Measurements from ENCODE around the gene HECA.
"Not testable (repeated sequence)": the region's sequence is repeated elsewhere in the genome, so short reads cannot be mapped to it uniquely, and the experiment has no call there.

The HECA gene

DNA sequence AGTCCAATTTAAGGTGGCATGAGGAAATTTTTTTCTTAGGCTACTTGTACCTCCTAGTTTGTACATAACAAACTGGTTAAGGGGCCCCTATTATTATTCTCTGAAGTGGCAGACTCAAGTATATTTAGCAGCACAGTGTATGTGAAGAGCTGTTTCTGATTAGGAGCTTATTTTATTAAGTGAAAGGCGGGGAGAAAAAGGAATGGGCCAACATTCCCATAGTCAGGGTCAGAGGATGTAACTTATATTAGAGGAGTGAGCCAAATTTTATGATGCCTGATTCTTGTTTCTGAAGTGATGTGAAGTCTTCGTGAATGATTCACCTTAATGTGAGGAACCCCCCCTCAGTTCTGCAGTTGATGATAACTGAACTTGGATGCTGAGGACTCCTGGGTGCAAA lies 2.8 kb downstream of the HECA start:
- DNase-seq: no peak

DNA sequence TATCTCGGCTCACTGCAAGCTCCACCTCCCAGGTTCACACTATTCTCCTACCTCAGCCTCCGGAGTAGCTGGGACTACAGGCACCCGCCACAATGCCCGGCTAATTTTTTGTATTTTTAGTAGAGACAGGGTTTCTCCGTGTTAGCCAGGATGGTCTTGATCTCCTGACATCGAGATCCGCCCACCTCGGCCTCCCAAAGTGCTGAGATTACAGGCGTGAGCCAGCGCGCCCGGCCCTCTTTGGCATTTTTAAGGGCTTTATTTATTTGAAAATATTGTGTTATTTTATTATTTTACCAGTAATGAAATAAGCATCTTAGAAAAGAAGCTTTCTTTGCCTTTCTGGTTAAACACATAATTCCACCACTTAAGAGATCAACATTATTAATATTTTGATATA lies 6.0 kb downstream of the HECA start:
- DNase-seq: not testable (repeated sequence)

- no peak for DNase-seq
Measured at GRCh38 chr6:139142262-139142661, 7.4 kb downstream of the HECA start.

DNA sequence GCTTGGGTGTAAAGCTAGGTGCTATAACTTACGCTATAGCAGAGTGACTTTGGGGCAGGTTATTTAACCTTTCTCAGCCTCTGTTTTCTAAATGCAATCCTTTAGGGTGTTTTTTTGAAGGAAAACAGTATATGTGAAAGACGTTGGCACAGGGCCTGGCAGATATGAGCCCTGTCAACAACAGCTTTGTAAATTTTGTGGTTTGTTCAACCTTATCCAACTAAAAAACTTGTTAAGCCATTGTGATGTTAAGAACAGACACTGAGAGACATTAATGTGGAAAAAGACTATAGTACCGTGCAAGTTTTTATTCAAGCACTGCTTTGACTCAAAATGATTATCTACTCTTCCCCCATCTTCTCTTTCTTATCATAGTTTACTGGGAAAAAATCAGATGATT lies 8.2 kb downstream of the HECA start:
- no peak for DNase-seq

DNA sequence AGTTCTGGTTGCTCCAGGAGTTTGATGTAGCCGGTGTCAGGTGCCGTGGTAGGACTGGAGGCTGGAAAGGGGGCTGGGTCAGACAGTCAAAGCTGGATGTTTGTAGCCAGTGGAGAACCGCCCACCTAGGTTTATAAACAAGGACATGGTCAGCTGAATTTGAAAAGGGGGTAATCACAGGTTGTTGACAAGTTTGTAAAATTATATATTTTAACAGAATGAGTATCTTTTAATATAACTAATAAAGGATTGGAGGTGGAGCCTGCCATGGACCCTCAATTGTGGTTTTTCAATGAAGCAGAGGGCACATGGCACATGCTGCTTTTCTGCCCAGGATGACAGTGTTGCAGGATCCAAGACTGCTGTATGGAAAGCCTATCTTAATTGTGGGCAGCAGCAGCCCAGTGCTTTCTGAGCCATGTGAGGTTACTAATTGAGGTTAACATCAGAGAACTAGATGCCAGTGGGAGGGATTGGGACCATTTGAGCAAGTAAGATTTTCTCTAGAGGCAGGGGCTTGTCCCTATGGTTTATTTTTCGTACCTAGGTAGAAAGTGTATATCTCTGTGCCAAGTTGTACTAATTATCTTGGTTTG lies 9.7 kb downstream of the HECA start:
- DNase-seq: no peak

- no peak for DNase-seq
Measured at GRCh38 chr6:139145661-139146060, 10.8 kb downstream of the HECA start.

GRCh38 chr6:139146317-139146726 lies 11.4 kb downstream of the HECA start:
- no peak for DNase-seq

DNA sequence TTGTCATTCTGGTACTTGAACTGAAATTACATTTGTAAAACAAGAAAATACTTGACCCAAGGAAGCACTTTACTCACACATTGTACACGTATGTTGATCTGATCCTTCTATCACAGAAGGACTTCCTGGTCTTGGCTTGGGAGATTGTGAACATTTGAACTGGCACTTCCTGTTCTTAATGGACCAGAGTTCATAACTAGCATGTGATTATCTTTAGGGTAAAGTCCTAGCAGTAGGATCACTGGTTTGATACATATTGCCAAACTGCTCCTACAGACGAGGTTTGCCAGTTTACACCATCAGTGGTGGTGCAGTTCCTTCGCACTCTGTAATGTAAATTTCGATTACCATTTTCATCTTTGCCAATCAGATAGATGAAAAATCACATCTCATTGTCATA lies 12.7 kb downstream of the HECA start:
- no peak for DNase-seq

DNA sequence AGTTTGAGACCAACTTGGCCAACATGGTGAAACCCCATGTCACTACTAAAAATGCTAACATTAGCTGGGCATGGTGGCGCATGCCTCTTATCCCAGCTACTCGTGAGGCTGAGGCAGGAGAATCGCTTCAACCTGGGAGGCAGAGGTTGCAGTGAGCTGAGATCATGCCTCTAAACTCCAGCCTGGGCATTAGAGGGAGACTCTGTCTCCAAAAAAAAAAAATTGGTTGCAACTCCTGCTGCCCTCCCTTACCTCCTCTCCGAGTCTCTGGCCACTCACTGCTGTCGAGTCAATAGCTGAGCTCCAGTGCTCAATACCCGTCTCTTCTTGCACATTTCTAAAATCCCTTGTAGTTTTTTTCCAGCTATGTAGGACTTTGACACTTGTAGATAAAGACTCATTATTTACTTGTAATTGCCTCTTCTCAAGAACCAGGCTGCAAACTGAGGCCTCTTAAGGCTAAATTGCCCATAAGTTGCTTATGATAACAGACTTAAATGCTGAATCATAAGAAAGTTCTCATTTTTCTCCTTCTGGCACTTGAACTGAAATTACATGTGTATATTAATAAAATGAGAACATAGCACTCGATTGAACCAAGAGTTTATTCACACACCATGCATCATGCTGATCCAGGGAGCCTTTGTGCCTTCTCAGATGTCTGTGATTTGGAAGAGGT lies 13.8 kb downstream of the HECA start:
- no peak for DNase-seq

DNA sequence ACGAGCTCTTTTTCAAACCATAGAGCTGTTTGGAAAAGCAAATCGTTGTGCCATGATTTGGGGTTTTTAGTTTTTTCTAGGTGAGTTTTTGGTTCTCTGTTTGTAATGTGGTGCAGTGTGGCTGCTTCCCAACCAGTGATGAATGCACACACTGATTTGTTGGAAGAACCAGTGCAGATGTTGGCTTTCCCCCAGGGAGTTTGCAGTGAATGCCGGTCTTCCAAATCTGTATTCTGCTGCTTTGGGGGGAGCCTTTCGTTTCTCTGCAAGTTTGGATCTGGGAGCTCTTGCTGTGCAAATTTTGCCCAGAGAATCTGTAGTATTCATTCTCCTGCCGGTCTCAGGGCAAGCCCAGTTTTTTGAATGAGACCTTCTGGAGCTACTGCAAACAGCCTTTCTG lies 14.5 kb downstream of the HECA start:
- DNase-seq: no peak

DNA sequence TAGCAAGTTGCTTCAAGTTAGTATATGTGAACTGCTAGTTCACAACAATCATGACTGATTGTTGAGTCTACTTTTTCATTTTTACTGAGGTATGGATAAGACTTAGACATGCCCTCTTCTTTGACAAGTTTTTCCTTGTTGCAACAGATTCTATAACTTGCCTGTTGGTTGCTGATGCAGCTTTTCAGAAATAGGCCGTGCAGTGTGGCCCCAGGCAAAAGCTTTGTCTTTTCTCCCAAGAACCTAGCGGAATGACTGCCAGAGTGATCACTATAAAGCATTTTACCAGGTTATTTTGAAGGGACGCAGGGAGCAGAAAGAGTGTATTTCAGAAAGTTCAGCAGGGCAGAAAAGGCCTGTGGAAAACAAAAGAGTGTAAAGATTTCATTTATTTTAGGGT lies 16.0 kb downstream of the HECA start:
- DNase-seq: no peak

GRCh38 chr6:139151425-139152087 lies 16.7 kb downstream of the HECA start:
- no peak for DNase-seq

- DNase-seq: no peak
Measured at GRCh38 chr6:139152088-139152891, 17.4 kb downstream of the HECA start.

DNA sequence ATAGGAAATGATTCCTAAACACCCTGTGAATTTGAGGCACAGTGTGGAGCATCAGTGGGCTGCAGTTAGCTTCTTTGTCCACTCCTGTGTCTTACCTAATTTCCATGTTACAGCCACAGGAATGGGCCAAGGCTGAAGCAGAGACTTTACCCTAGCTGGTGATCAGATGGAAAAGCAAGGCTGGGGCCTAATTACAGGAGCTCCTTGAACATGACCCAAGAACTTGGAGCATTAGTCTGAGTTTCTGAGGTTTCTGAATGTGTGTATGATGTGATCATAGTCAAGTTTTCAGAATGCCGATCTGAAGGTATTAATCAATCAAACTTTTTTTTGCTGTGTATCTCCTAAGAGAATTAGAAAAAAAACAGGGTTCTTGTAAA lies 18.0 kb downstream of the HECA start:
- no peak for DNase-seq

- DNase-seq: no peak
Measured at GRCh38 chr6:139153855-139154254, 19.0 kb downstream of the HECA start.

DNA sequence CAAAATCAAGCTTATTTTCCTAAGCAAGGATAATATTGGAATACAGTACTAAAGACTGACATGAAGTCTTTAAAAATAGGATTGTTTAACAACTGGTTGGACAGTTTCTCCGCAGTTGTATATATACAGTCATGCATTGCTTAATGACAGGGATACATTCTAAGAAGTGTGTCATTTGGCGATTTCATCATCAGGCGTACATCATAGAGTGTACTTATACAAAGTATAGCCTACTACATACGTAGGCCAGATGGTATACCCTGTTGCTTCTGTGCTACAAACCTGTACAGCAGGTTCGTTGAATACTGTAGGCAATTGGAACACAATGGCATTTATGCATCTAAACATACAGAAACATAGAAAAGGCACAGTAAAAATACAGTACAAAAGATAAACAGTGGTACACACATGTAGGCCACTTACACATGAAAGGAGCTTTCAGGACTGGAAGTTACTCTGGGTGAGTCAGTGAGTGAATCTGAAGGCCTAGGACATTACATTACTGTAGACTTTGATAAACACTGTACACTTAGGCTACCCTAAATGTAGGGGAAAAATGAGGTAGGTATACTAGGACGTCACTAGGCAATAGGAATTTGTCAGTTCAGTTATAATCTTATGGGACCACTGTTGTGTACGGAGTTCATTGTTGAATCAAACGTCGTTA lies 20.1 kb downstream of the HECA start:
- DNase-seq: no peak

- no peak for DNase-seq
Measured at GRCh38 chr6:139156102-139156501, 21.2 kb downstream of the HECA start.

DNA sequence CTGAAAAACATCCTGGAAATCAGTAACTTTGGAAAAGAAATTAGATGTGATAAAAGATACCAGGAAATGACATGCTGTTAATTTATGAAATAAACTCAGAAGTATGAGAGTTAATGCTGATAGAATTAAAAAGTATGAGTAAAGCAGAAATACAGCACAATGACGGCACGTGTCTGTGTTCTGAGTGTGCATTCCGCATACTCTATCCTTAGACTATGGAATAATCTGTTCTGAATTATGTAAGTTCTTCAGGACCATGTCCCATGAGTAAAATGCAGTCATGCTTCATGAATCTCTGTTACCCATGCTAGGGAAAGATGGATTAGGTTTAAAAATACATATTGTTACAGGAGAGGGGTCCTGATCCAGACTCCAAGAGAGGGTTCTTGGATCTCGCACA lies 21.7 kb downstream of the HECA start:
- DNase-seq: no peak

DNA sequence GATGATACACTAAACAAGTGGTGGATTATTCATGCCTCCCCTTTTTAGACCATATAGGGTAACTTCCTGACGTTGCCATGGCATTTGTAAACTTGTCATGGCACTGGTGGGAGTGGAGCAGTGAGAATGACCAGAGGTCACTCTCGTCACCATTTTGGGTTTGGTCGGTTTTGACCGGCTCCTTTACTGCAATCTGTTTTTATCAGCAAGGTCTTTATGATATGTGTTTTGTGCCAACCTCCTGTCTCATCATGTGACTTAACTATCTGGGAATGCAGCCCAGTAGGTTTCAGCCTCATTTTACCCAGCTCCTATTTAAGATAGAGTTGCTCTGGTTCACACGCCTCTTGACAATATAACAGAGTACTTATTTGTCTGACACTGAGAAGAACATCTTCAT lies 22.2 kb downstream of the HECA start:
- not testable (repeated sequence) for DNase-seq

GRCh38 chr6:139159016-139159415 lies 24.1 kb downstream of the HECA start:
- DNase-seq: no peak

GRCh38 chr6:139161169-139161568 lies 26.3 kb downstream of the HECA start:
- DNase-seq: no peak

- no peak for DNase-seq
Measured at GRCh38 chr6:139161817-139162284, 27.0 kb downstream of the HECA start.

DNA sequence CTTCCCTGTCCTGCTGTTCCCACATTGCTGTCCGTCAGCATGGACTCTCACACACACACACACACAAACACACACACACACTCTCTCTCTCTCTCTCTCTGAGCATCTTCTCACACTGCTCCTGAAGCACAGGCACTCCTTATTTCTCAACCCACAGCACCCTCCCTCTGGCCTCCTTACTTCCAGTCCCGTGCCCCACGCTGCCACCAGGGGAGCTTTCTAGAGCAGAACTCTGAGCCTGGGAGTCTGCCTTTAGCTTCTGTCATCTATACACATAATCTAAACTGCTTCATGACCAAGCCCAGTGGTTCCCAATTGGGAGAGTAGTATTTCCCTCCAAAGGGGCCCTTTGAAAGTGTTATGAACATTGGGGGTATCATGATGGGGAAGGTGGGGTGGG lies 29.1 kb downstream of the HECA start:
- no peak for DNase-seq
